HG03175 (cell line): ENCODE data around the gene FBXO42.
"Not testable (repeated sequence)": the region's sequence is repeated elsewhere in the genome, so short reads cannot be mapped to it uniquely, and the experiment has no call there.

Experiments used
- ATAC-seq: cut with Tn5 transposase; IDR thresholded peaks from one replicate; pipeline ENCODE4 v1.9.1; 2021; ENCODE audit warnings: mild to moderate bottlenecking, moderate library complexity; ENCODE audit not compliant: unreplicated experiment

The FBXO42 gene

DNA sequence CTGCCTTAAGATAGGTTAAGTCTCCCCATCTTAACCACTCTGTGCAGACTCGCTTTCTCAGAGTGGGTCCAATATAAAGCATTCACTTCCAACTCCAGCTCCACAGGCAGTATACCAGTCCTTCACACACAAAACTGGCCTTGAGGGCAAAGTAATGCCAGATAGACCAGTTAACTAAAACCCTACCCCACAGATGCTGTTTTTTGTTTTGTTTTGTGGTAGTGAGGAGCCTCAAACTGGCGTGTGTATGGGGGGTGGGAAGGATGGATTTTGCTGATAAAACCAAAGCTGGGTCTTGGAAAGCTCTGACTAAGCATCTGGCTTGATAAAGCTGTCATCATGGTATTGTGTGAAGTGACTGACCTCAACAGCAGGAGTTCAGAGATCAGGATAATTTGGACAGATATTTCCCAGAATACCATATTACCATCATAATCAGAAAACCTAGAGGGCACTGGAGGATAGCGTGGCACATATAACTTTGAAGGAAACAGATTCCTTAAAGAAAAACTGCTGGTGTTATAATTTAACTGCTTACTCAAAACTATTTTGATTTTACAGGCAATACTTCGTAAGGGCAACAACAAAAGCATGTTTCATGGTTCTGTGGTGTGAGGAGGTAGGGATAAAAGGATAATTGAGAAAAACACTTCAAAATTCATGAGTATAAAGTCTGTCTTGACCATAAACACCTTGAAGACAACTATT, 85.7 kb downstream of the FBXO42 start:
- no peak for ATAC-seq

DNA sequence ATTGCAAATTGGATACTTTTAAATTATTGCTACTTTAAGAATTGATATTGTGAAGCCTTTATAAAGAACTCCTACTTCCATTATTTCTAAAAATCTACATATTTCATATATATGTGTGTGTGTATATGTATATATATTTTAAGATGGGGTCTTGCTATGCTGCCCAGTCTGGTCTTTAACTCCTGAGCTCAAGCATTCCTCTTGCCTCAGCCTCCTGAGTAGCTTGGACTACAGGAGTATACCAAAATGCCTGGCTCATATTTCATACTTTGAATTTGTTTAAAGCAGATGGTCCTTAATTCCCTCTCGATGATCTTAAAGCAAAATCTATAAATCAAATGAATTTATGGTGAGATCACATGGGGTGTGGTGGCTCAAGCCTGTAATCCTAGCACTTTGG, 90.2 kb downstream of the FBXO42 start:
- ATAC-seq = no peak

DNA sequence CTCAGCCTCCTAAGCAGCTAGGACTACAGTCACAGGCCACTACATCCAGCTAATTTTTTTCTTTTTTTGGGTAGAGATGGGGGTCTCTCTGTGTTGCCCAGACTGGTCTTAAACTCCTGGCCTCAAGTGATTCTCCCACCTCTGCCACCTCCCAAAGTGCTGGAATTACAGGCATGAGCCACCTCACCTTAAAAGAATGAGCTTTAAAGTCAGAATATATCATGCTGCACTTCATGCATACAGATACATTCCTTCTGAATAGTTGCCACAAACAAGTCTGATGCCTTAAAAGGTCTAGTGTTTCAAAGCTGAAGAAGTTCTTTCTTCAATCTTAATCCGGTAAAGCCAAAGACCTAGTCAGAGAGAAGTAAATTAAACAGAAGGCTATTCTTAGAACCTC, 91.5 kb downstream of the FBXO42 start:
- no peak for ATAC-seq

DNA sequence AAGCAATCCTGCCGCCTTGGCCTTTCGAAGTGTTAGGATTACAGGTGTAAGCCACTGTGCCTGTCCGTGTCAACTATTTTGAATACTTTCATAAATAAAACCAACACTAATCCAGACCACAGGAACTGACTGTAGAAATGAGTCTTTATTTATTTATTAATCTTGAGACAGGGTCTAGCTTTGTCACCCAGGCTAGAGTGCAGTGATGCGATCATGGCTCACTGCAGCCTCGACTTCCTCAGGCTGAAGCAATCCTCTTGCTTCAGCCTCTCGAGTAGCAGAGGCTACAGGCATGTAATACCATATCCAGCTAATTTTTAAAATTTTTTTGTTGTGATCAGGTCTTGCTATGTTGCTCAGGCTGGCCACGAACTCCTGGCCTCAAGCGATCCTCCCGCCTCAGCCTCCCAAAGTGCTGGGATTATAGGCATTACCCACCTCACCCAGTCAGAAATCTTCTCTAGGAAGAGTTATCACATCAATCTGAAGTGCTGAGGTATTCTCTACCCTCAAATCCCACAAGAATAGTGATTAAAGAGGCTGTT, 93.6 kb downstream of the FBXO42 start:
- no peak for ATAC-seq

DNA sequence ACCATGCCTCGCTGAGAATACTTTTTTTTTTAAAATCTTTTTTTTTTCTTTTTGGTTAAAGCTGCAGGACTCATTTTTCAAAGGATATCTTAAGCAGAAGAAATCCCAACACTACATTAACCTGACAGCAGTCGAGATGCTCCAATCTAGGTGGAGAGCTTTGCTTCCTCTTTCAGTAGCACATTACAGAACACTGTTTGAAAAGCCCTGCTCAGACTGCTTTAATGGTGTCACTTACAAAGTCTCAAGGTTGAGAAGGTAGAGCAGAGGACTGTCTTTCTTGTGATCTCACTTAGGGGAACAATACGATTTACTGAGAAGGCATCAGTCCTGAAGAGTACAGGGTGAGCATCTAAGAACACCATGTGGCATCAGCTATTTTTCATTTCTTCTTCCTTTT, 94.3 kb downstream of the FBXO42 start:
- no peak for ATAC-seq

DNA sequence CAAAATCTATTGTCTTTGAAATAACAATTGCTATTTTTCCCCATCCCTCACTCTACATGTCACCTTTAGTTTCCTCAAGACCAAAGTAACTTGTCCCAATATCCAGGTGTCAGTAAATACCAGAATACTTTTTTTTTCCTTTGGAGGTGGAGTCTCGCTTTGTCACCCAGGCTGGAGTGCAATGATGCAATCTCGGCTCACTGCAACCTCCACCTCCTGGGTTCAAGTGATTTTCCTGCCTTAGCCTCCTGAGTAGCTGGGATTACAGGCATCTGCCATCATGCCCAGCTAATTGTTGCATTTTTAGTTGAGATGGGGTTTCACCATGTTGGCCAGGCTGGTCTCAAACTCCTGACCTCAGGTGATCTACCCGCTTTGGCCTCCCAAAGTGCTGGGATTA, 94.7 kb downstream of the FBXO42 start:
- not testable (repeated sequence) for ATAC-seq

DNA sequence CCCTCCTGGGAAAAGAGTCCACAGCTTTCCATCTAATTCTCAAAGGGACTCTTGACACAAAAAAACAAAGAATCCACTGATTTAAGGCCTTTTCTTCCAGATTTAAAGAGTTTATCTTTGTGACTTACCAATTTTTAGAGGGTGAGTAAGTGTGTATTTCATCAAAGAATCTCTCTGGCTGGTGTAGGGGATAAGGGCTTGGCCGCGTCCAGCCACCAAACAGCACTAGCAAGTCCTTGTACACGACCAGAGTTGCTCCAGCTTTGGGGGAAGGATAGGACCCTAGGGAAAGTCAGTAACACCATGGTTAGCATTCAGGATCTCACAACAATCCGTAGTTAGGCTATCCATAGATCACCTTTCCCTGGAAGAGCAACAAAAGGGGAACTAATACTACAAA, 95.8 kb downstream of the FBXO42 start:
- ATAC-seq = no peak

DNA sequence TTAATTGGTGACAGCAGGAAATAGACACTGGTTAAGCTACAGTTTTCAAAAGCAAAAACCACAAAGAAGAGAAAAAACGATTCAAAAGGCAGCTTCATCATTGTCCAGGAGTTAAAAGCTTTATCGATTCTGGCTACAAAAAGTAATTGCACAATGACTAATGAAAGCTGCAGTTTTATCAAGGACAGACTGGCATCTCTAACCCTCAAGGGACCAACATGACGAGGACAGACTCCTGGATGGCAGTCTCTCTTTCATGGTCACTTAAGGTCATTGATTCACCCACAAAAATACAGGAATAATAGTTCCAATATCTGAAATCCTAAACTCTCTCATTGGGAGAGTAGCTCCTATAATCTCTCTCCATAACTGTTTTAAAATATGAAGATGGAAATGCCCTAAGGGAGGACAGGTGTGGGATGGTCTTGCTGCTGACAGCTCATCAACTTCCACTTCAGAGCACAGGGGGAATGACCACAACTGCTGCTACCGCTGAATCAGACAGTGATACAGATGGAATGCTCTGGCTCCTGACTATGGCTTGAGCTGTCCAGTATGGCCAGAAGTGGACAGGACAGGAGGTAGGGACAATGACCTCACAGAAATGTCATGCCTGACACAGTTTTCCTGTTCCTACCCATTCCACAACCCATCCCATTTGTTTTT, 97.9 kb downstream of the FBXO42 start:
- no peak for ATAC-seq

DNA sequence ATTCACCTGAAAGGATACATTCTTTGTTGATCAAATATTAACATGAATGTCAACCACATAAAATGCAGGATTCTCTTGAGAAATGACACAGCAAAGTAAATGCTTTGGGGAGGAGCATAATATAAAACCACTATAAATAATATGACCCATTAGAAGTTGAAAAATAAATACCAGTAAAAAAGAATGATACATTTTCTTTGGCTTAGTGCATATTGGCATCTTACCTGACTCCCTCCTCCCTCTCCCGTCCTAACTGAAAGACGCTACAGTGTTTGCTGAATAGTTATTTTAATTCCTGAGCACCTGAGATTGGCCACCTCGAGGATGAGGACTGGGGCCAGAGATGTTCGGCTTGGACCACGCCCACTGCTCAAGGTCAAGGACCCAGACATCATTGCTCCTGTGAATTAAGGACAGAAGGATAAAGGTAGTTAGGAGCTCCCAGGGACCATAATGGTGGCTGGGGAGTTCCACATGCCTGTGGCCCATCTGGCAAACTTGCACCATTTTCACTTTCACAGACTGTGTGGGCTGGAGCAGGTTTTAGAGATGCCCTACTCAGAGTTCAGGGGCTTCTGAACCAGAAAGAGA, 98.9 kb downstream of the FBXO42 start:
- ATAC-seq = no peak

DNA sequence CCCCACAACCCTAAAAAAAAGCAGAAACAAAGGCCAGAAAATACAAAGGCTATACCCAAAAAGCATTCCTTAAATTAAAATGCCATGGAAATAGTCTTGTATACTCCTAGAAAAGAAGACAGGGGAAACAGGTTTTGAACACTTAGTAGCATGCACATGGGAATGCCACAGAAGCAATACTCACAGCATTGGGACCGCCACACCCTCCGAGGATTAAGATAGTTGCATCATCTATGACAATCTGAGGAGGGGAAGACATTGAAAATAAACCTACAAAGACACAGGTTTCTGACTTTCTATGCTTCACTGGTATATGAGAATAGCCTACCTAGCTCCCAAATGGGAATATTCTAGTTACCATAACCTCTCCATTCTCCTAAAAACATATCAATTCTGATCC, 99.4 kb downstream of the FBXO42 start:
- no peak for ATAC-seq

DNA sequence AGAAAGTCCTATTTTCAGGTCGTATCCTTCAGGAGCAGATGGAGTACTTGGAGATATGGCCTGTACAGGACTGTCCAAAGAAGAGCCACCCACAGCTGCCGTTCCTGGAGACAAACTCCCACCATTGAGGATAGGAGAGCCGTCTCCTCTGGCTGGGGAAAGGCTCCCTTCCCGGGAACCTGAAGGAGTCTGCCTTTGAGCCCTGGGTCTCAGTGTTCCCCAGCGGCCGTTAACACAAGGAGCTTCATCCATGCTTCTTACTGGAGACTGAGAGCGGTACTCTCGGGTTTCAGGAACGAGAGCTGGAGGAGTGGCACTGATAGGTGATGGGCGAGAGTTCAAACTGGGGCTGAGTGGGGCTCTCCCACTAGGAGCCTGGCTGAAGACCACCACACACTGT, 100.9 kb downstream of the FBXO42 start:
- no peak for ATAC-seq

DNA sequence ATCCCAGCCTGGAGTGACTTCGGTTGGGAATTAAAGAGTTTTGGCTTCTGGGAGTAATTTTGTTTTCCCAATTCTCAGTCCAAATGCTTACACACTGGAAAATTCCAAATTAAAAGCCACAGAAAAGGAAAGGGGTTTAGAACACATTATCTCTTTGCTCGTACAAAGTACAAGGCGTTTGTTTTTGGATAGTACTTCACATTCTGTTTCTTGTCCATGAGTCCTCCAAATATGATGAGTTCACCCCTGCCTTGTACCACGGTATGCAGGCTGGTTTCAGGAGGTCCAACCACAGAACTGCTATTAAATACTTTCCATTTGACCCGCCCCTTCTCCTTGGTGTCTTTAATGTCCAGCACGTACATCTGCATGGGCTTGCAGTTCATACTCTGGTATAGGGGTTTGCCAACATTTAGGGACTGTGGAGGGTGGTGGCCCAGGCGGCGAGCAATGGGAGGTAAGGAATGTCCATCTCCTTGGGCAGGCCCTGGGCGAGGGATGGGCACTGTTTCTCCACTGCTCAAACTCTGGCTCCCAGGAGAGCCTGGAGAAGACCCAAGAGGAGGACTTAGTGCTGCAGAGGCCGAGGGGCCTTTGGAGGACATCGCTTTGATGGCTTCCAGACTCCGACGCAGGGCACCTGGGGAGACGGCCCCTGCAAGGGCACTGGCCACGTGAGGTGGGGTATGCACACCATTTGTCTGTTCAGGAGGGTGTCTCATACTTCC, 101.6 kb downstream of the FBXO42 start:
- ATAC-seq = no peak

DNA sequence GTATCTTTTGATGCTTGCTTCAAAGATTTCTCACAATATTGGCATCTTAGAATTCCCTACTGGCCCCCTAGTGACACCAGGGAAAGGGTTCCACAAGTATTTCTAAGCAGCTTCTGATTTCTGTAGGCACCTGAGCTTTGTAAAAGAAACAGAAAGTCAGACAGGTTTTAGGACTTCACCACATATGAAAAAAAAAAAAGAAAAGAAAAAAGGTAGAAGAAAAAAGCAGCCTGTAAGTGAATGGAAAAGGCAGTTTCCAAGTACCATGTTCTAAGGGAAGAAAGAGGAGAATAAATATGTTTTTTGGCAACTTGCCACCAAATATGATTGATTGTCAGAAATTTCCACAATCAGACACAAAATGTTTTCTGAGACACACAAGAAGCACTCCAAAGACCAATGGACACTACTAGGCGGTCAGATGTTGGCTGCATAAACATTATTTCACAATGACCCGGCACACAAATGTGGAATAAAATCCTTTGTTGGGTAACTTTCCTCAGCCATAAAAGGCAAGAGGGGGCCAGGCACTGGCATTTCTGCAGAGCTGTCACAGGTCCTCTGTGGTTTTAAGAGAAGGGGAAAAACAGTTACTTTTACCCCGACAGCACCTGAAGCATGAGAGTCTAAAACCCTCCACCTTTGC, 102.6 kb downstream of the FBXO42 start:
- no peak for ATAC-seq

DNA sequence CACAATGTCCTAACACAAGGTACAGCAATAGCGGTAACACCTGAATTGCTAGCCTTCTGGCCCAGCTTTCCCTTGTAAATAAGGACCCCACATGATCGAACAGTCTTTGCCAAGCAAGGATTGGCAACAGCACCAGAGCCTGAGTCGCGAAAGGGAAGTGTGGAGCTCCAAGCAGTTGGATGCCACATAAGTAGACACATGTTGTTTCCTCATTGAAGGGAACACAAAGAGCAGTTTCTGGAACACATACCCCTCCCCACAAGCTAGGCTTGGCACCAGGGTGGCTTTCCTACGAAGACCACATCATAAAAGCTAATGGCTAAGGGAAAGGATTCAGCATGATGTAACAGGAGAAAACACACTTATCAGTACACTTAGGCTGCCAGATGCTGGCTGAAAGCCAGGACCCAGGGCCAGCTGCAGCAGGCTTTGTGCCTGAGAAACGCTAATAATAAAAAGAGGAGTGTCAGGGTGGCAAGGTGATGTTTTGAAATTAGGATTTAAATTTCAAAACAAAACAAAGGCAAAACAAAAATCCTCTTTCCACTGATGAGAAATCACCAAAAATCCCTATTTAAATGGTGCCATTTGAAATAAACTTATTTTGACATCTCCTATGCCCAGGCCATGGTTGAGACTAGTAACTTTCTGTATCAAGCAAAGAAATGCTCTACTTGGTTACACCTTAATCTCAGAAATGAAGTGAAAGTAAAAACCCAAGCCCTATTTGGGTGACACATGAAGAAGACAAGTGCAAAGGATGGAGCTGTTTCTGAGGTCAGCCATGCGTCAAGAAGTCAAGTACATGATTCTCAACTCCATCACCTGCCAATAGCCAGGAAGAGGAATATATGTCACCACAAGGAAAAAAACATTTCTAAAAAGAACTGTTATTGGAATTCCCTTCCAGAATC, 103.4 kb downstream of the FBXO42 start:
- ATAC-seq = no peak

DNA sequence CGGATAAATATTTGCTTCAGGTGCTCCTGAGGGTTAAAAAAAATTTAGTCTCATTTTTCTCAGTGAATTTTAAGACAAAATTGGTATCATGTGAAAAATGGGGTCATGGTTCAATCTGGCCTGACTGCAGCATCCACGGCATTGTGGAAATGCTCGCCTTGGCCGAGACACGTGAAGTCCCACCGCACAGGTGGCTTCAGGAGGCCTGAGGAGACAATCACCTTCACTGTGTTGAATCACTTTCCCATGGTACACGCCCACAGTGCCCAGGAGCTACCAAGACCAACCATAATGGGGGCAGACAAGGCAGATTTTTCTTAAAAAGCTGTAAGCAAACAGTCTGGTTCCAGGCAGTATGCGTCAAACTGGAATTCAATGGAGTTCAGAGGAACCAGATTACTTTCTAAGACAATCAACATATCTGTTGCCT, 104.3 kb downstream of the FBXO42 start:
- no peak for ATAC-seq

DNA sequence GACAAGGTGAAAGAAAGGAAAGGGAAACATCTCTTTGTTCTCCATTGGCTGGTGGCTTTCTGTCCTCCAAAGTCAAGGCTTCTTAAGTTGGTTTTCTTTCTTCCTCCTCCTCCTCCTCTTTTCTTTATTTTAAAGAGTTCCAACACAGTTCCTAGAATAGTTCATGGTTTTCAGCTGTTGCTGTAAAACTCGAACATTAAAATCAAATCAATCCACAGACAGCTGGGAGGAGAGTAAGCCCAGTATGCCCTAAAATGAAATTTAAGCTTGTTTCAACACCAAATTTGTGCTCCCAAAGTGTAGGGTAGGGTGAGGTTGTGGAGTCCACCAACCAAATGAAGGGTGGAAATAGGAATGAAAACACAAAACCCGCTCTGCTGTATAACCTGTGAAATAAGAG, 104.8 kb downstream of the FBXO42 start:
- no peak for ATAC-seq

DNA sequence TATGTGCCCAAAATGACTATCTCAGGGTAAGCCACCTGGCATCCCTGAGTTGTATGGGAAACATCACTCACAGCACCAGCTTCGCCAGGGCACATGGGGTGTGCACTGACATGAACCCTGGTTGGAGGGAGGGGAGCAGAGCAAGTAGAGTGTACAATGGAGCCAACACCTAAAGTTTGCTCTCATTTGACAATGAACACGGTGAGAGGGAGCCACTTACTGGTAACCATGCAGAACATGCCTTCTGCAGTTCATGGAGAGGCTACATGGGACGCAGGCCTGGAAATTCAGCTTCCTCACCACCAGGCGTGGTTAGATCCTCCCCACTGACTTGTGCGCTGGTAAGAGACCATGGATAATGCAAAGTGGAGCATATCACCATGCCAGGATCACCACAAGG, 105.3 kb downstream of the FBXO42 start:
- ATAC-seq = no peak

DNA sequence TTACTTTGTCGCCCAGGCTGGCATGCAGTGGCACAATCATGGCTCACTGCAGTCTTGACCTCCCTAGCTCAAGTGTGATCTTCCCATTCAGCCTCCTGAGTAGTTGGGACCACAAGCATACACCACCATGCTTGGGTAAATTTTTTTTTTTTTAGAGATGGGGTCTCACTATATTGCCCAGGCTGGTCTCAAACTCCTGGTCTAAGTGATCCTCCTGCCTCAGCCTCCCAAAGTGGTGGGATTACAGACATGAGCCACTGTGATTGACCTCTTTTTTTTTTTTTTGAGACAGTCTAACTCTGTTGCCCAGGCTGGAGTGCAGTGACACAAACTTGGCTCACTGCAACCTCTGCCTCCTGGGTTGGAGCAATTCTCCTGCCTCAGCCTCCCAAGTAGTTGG, 106.0 kb downstream of the FBXO42 start:
- ATAC-seq = not testable (repeated sequence)

DNA sequence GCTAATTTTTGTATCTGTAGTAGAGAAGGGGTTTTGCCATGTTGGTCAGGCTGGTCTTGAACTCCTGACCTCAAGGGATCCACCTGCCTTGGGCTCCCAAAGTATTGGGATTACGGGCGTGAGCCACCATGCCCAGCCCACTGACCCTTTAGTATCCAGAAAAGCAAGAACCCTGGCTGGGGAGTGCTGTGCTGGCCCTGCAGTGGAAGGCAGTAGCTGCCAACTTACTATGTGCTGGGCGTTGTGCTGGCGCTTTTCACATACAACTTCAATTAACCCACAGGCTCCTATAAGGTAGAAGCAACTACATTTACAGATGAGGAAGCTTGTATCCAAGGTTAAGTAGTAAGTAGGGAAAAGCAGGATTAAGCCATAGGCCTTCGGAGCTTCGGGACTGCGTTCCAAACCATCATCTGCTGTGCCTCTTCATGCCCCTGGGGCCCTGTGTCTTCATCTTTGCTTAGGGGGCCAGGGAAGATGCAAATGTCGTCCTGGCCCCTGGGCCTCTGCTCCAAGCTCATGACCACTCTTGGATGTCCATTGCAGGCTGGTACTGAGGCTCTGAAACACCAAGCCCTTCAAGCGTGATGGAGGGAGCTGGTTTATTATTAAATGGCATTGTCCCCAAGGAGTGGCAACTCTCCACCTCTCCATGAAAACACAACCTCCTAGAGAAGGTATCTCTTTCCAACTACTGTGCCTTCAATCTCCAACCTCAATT, 106.6 kb downstream of the FBXO42 start:
- ATAC-seq = no peak
